NCI-H1092 (cell line): ENCODE data around the gene KIF25.
"Not testable (repeated sequence)": the region's sequence is repeated elsewhere in the genome, so short reads cannot be mapped to it uniquely, and the experiment has no call there.

ENCODE experiments used
- DNase-seq: peaks from one replicate; lab custom pipeline; 2025; lab: John Stamatoyannopoulos, UW

The KIF25 gene

DNA sequence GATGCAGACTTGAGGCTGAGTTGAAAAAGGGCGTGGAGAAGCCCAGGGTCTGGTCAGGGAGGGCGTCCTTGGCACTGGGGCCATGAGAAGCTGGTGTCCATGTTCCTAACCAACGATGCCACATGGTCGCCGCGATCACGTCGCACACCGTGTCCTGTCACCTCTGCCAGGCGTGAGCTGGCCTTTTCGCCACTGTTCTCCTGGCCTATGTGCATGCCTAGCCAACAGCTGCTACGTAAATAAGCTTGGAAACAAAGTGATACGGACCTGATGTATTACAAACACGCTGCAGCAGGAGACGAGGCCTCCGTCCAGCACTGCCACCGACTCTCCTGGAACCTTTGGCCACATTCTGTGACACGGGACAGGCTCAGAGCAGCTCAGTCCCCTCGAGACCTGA is 22.0 kb upstream of the KIF25 start:
- DNase-seq: no peak

DNA sequence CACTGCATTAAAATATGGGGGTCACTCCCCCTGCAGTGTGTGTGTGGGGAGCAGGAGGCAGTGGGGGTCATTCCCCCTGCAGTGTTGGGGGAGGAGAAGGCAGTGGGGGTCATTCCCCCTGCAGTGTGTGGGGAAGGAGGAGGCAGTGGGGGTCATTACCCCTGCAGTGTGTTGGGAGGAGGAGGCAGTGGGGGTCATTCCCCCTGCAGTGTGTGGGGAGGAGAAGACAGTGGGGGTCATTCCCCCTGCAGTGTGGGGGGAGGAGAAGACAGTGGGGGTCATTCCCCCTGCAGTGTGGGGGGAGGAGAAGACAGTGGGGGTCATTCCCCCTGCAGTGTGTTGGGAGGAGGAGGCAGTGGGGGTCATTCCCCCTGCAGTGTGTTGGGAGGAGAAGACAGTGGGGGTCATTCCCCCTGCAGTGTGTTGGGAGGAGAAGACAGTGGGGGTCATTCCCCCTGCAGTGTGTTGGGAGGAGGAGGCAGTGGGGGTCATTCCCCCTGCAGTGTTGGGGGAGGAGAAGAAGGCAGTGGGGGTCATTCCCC is 21.3 kb upstream of the KIF25 start:
- DNase-seq: not testable (repeated sequence)

DNA sequence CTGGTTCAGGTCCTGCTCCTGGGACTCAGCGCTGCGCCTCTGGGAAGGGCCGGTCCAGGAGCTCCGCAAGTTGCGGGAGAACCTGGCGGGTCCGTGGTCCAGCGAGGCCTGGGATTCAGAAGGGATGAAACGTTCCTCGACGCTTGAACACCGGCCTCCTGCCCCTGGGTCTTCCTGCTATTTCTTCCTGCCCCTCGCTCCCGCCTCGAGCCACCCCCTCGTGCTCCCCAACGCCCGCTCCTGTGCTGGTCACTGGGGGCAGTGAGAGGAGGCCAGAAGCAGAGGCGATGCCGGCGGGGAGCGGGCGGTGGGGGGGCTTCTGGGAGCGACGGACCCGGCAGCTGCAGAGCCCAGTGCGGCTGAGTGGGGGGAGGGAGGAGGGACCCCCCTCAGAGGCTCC is 20.8 kb upstream of the KIF25 start:
- no peak for DNase-seq

DNA sequence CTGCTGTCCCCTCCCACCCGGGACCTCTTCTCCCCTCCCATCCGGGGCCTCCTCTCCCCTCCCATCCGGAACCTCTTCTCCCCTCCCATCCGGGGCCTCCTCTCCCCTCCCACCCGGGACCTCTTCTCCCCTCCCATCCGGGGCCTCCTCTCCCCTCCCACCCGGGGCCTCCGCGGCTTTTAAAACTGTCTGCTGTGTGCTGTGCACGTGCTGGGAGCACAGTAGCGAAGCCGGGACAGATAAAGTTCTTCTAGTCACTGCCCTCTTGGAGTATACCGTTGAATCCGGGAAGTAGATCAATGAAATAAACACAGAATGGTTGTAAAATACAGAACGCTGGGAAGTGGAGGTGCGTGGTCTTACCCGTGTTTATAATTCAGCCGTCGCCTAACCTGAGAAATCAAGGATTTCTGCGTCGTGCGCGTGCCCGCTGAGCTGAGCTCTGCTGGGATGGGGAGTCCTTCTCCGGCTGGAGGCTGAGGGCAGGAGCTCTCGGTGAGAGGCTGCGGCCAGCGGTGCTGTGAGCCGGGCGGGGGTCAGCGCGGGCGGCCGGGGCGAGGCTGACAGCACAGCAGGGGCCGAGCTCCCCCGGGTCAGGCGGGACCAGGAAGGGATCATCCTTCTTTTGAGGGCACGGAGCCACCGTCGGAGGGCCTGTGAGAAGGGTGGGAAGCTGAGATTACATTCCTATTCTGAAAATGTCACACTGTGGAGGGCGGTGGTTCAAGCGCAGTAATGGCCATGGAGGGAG is 19.6 kb upstream of the KIF25 start:
- DNase-seq: no peak

DNA sequence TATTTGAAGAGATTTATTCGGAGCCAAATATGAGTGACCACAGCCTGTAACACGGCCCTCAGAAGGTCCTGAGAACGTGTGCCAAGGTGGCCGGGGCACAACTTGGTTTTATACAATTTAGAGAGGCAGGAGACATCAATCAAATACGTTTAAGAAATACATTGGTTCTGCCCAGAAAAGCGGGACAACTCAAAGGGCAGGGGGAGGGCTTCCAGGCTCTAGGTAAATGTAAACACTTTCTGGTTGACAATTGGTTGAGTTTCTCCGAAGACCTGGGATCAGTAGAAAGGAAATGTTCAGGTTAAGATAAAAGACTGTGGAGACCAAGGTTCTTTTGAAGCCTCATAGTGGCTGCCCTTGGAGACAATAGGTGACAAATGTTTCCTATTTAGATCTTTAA is 18.9 kb upstream of the KIF25 start:
- DNase-seq: no peak

DNA sequence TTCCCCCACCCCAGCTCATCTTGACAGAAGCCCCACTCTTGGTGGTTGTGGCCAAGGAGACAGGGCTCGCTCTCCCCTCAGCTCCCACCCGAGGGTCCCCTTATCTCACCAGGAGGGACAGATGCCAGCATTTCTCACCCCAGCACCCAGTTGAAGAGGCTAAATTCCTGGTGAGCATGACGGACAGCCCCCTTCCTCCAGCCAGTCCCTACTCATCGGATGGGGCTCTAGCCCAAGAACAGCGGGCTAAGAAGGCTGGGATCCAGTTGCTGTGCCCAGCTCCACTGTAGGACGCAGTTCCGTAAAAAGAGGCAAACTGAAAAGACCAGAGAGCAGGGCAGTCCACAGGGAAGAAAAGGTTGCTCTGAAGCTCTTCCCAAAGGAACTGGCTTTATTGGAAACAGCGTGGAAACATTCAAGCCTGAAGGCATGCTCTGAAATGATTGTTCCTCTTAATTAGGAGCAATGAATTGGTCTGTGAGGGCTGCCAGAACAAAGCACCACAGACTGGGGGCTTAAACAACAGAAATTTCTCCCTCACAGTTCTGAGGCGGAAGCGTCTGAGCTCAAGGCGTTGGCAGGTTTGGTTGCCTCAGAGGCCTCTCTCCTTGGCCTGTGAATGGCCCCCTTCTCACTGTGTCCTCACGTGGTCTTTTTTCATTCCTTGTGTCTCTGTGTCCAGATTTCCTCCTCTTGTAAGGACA is 17.9 kb upstream of the KIF25 start:
- no peak for DNase-seq

DNA sequence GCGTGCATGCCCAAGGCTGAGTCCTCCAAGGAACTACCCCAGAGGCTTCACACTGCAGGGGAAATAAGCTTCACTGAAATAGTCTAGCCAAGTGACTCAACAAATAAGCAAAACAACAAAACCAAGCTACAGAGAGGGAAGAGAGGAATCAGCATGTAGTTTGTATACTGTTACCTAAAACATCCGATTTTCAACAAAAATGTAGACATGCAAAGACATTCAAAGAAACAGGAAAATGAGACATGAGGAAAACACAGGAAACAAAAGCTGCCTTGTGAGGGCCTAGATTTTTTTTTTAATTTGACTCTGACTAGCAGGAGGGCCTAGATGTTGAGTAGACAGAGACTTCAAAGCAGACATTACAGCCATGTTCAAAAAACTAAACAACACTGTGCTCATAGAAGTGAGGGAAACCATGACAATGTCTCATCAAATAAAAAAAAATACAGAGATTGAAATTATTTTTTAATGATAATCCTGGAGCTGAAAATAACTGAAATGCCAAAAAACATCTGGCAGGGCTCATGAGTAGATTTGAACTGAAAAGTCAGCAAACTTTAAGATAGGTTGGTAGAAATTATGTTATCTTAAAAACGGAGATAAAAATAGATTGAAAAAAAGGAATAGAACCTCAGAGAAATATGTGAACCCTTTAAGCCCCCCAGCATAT is 16.4 kb upstream of the KIF25 start:
- DNase-seq: no peak

DNA sequence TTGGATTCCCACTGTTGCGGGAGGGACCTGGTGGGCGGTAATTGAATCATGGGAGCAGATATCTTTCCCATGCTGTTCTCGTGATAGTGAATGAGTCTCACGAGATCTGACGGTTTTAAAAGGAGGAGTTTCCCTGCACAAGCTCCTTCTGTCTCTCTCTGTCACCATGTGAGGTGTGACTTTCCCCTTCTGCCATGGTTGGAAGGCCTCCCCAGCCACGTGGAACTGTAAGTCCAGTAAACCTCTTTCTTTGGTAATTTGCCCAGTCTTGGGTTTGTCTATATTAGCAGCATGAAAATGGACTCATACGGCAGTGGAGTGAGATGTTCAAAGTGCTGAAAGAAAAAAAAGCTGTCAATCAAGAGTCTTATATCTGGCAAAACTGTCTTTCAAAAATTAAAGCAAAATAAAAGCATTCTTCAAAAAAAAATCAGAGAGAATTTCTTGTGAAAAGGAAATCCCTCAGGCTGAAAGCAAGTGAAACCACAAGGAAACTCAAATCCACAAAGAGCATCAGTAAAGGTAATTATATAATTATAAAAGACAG is 15.5 kb upstream of the KIF25 start:
- no peak for DNase-seq

DNA sequence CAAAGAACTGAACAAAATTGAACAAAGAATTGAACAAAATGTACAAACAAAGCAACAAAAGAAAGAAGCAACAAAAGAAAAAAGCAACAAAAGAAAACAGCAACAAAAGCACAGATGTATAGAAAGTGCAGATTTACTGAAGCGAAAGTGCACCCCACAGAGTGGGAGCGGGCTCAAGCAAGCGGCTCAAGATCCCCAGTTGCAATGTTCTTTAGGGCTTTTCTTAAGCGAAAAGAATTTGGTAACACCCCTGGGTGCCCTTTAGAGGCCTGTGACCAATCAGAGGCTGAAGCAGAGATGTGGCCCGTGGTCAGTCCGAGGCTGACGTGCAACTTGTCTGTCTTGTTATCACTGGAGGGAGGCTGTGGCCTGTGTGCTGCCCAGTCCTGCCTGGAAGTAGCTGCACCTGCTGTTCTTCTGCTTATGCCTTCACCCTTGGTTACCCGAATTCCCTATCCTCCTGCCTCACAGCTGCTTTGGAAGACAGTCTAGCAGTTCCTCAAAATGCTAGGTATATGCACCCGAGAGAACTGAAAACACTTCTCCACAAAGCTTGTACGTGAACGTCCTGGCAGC is 13.2 kb upstream of the KIF25 start:
- DNase-seq: no peak

DNA sequence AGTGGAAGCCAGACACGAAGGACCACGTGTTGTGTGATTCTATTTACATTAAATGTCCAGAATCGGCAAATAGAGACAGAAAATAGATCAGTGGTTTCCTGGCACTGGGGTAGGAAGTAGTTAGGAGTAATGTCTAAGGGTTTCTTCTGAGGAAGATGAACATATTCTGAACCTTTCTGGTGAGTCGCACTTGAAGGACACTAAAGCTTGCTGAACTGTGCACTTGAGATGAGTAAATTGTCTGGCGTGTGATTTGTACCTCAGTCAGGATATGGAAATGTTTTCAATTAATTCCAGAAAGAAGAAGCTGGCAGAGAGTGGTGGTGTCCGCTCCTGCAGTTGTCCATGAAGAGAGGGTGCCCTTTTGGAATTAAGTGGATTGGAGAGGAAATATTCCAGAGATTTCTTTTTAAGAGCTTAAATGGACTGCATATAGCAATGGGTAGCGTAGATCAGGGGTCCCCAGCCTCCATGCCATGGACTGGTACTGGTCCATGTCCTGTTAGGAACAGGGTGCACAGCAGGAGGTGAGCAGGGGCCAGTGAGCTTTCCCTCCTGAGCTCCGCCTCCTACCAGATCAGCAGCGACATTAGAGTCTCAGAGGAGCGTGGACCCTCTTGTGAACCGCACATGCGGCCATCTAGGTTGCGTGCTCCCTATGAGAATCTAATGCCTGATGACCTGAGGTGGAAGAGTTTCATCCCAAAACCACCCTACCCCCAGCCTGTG is 12.4 kb upstream of the KIF25 start:
- DNase-seq: no peak

DNA sequence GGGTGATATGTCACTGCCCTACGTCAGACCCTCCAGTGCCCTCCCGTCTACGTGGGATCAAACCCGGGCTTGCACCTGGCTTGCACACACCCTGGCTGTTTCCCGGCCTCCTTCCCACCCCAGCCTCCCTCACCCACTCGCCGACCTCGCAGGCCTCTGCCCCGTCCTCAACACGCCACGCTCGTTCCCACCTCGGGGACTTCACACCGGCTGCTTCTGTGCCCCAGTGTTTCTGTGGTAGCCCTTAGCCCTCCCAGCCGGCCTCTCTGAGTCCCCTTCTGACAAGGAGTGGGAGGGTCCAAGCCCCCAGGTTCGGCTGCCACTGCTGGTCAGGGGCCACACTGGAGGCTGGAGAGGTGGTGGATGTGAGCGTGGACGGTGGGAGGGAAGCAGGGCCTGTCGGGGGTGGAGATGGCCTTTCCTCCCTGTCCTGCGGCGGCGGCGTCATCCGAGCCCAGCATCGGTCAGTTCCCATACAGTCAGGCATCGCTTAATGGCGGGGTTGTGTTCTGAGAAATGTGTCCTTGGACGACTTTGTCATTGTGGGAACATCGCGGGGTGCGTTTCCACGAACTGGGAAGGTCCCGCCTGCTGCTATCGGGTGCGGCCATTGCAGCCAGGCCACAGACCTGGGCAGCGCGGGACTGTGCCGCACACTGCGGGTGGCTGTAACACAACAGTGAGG is 11.4 kb upstream of the KIF25 start:
- DNase-seq: no peak

DNA sequence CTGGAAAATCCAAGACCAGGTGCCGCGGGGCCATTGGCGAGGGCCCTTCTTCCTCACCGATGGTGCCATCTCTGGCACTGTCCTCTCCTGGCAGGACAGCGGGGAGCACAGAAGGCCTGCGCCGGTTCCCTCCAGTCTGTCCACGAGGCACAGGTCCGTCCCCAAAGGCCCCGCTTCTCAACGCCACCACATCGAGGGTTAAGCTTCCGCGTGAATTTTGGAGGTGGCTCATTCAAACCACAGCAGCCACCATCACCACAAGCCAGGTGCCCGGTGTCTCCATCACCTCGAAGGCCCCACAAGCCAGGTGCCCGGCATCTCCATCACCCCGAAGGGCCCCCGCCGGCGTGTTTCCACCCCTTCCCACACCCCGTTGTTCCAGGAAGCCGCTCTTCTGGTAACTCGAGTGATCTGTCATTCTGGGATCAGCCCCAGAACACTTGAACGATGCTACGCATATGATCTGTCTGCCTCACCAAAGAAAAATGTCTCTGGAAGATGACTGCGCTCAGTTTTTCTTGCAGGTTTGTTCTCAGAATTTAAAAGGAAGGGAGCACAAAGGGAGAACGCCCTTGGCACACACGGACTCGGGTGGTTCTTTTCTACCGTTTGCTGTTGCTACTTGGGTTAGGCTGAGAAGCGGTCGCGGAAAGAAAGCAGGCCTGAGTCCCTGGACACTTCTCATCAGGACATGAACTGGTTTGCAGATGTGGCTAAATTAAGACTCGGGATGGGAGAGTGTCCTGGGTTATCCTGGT is 9.9 kb upstream of the KIF25 start:
- no peak for DNase-seq

DNA sequence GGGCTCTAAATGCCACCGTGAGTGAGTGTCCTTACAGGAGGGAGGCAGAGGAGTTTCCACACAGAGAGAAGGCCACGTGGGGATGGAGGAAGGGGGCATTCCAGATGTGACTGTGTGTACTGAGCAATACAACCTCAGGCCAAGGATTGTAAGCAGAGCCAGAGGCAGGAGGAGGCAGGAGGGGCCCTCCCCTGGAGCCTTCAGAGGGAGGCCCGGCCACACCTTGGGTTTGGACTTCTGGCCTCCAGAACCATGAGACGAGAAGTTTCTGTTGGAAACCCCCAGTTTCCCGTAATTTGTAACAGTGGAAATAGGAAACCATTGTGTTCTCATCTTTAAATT is 9.3 kb upstream of the KIF25 start:
- no peak for DNase-seq

DNA sequence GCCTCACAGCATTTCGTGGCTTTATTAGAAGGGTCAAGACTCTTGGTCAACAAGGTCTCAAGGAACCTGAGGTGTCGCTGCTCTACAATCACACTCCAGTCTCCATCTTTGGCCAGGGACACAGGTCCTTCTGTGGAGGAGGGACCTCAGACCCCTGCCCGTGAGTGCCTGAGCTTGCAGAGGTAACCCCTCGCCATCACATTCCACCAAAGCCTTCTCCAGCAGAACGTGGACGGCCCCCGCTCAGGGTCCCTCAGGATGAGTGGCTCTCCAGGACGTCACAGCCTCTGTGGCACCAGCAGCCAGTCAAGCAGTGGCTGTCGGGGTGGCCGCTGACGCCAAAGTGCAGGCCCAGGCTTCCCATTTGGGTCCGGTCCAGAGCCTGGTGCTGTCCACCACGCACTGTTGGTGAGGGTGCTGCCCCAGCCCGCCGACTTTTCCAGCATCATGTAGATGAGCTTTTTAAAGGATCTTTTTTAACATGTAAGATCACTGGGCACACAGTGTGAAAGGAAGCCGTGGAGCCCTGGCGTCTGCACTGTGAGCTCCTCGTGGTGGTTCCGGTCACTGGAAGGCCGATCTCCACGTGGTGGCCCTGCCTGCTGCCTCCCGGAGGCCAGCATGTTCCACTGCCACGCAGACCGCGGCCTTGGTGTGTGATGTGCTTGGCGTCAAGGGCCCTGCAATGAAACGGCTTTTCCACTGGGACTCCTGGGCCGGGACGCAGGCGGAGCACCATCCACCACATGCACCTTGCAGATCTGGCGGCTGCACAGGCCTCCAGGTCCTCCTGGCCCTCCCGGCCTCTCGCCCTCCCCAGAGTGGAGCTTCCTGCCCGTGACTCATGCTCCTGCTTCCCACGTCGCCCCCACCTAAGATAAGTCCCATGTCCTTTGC is 8.3 kb upstream of the KIF25 start:
- DNase-seq: no peak

DNA sequence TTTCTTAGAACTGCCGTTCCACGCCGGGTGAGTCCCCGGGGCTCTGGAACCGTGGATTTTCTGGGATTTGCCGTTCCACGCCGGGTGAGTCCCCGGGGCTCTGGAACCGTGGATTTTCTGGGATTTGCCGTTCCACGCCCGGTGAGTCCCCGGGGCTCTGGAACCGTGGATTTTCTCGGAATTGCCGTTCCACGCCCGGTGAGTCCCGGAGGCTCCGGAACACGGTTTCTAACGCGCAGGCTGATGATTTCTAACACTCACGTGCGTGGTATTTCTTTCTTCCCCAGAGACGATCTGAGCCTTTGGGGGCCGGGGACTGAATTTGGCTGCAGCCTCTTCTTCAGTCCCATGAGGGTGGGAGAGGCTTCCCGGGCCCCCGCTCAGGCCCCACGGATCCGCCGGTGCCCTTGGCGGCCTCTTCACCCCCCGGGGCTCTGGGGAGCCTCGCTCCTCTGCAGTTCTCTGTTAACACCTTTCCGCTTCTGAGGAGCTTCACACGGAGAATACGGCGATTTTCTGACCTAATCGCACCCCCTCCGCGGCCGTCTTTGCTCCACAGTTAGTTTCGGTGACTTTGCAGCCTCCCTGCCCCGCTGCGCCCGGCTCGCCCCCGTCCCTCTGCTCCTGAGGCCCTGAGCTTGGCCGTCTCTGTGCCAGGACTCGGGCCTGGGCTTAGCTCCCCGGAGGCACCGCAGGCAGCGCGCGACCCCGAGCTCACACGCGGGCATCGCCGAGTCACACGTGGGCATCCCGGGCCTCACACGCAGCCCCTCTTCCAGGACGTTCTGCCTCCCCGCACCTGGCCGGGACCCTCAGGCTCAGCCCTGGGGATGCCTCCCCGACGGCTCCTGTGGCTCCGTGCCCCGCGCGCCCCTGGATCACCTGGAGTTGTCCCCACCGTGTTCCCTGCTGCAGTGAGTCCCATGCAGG is 7.2 kb upstream of the KIF25 start:
- no peak for DNase-seq

DNA sequence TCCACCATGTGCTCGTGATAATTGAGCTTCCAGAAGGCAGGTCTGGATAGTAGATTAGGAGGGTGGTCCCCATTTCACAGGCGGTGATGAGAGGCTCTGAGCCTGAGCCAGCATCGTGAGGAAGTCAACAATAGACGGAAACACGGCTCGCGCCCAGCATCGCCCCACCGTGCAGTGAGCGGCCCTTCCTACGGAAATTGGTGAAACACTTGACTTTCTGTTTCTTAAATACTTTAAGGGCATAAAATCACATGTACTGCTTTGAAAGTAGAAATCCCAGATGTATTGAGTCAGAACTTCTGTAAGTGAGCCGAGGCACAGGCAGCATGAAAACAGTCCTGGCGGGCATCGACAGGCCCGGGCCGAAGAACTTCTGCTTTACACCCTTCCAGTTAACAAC is 4.3 kb upstream of the KIF25 start:
- DNase-seq: no peak

DNA sequence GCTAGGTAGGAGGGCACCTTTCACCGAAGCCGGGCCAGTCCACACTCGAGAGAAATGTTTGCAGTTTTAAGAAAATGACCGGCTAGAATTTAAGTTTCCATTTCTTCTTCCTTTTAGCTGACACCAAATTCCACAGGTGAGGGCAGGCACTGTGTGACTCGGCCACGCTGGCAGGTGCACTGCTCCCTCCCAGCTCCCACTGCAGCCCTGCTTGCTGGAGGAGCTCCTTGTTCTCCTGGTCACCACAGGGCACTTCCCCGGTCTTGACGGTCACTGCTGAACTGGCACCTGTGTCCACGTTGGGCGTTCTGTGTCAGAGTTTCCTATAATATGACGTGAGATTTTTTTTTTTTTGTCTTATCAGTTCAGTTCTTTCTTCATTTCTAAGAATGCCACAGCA is 3.6 kb upstream of the KIF25 start:
- no peak for DNase-seq

DNA sequence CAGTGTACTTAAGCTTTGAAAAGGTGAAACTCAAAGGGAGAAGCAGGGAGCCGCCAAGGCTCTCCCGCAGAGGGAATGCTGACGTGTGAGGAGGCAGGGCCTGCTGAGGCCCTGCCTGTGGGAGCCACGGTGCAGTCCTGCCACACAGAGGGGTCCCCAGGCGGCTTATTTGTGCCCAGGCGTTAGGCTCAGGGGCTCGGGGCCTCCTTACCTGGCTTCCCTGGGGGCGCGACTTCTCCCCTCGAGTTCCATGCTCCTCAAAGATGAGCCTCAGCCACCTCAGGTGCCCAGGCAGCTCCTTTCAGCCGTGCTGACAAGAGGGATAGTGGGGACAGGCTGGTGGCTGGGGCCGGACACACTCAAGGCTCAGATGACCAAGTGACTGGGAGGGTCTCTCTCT is 2.2 kb upstream of the KIF25 start:
- DNase-seq: no peak
